ENCODE measurements around the gene ATE1.
A peak's percentile ranks its signal among the peaks of the same experiment; 100 is the strongest.
"Not testable (repeated sequence)": the region's sequence is repeated elsewhere in the genome, so short reads cannot be mapped to it uniquely, and the experiment has no call there.

ATE1 gene

GRCh38 chr10:121927841-121928527 lies at the start of gene ATE1:
TSS of gene ATE1 (minus strand) at chr10:121928031. CDS start at chr10:121927949, 82 bp downstream.
- peak; percentile 83 to 87 for DNase-seq

GRCh38 chr10:121976607-121977006 lies 48.8 kb upstream of the ATE1 start:
- DNase-seq = no peak

GRCh38 chr10:121975295-121976086 lies 47.7 kb upstream of the ATE1 start:
- no peak for DNase-seq

GRCh38 chr10:121974535-121975294 lies 46.9 kb upstream of the ATE1 start, which contains the start of gene NSMCE4A:
TSS of gene NSMCE4A (minus strand) at chr10:121975217. CDS start at chr10:121975165, 52 bp downstream.
- DNase-seq = peak; percentile 63 to 78

GRCh38 chr10:121974019-121974534 lies 46.2 kb upstream of the ATE1 start:
- DNase-seq = no peak

- DNase-seq = not testable (repeated sequence)
Observed at GRCh38 chr10:121969086-121969485, 41.3 kb upstream of the ATE1 start.

DNA sequence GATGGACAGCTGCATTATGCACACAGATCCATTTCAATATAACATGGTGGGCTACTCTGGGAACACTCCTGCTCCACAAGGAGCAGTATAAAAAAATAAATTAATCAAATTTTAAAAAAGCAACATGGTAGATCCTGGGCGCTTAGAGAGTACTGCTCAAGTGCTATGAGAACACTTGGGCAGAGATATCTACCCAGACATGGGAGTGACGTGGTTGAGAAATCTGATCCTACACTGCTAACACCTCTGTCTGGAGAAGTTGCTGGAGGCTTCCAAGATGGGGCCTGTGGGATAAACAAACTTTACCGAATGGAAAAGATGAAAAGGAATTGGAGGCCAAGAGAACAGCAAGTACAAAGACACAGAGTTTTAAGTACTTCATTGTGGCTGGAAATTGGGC lies 38.2 kb upstream of the ATE1 start:
- DNase-seq = no peak

DNA sequence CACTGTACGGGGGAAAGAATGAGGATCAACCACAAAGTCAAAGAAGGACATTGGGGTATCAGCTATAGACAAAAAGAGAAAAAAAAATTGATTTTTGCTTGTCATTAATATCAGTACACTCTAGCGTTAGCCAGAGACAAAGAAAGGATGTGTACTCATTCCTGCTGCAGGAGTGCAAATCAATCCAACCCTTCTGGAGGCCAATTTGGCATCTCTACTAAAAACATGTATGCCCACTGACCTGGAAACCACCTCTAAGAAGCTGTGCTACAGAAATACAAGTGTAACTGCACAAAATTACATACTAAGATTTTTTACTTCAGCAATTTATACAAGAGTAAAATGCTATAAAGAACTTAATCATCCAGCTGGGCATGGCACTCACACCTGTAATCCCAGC lies 33.6 kb upstream of the ATE1 start:
- no peak for DNase-seq

DNA sequence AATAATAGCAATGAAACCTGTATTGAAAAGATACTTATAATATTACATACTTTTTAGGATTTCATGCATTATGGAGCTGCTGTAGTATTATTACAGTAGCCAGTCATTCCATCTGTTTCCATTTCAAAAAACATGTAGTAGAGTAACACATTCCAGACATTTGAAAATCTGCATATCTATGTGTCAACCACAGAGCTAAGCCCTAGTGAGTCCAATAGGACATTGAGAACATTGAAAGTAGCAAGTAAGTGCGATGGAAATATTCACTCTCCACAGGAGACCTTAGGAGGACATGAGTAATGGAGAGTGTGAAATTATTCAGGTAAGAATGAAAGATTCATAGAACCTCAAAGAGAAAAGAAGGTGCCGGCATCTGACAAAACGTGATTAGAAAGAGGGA lies 31.8 kb upstream of the ATE1 start:
- no peak for DNase-seq

GRCh38 chr10:121956111-121957061 lies 28.6 kb upstream of the ATE1 start:
- DNase-seq = no peak

GRCh38 chr10:121952226-121952625 lies 24.4 kb upstream of the ATE1 start:
- no peak for DNase-seq

DNA sequence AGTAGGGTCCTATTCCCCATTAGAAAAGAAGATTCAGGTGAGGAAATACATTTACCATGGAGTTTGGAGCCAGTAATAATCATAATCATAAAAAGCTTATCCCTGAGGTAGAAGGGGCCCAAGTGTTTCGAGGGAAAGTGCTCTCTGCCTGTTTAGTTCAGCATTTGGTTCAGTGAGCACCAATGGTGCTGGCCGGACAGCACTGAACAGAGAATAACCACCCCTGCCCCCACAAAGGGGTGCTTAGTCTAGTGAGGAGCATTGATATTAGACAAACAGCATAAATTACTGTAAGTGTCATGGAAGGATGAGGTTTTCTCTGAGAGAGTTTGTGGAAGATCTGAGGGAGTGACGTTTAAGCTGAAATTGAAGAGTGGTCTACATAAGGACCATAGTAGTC lies 21.6 kb upstream of the ATE1 start:
- DNase-seq = no peak

DNA sequence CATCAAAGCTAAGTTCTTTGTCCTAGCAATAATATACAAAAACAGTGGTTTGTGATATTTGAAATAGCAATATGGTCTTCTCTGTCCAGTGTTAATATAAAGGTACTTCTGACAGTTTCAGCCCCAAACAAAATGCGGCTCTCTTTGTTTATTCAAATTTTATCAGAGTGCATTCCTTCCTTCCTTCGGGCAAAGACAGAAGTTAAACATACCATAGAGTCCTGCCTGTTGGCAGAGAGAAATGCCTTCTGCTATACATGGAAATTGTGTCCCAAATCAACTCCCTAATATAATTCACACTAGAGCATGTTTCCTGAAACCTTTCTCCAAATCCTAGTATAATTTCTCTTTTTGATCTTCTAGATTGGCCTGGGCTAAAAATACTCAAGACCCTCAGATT lies 21.2 kb upstream of the ATE1 start:
- no peak for DNase-seq

DNA sequence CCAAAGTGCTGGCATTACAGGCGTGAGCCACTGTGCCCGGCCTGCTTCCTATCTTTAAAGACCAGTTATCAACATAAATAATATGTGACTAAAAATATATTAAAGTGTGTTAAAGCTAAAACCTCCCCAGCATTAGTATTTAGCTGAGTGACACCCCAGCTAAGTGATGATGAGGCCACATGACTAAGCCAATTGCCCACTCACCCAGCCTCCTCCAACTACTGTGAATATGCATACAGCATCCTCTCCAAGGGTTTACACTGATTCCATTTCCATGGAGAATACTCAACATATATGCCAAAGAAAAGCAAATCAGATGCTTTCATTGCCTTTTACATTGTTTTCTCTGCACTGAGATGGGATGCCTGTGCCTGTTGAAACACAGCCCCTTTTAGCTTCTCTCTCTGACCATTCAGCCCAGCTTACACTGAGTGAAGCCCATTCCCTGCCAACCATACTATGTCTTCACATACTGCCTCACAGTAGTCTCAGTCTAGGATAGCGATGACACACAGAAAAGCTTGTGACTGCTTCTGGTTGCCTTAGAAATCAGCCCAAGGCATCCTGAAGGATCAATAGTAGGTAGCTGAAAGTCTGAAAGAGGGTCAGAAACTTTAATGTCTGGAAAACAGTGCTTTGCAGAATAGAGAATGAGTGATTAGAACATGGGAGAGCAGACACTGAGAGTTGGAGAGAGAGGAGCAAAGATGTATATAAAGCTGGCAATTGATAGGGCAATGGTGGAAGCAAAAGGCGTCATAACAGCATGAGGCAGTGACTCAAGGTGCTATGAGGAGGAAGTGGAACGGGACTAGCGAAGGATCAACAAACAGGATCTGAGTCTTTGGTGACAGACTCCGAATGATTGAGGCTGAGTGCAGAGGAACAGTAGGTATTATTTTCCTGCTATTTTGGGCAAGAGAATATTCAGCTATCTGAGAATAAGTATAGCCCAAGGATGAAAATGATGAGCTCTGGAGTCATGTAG lies 19.8 kb upstream of the ATE1 start:
- no peak for DNase-seq

- DNase-seq = no peak
Observed at GRCh38 chr10:121942749-121943416, 15.1 kb upstream of the ATE1 start.

- DNase-seq = no peak
Observed at GRCh38 chr10:121941532-121941931, 13.7 kb upstream of the ATE1 start.

GRCh38 chr10:121936295-121936694 lies 8.5 kb upstream of the ATE1 start:
- DNase-seq = no peak

DNA sequence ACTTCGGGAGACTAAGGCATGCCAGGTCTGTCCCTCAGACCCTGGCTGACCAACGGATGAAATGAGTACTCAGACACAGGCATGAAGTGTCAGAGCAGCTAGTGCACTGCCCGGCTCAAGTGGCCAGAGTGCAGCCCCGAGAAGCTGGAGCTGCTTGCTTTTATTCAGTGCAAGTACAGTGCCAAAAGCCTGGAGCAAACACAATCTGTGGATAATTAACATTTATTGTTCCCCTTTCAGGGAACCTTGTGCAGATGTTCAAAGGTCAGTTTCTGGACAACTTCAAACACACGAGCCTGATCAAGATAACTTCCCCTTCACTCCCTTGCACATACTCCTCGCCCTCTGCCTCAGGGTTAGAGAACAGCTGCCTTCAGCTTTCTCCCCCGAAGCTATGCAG lies 7.9 kb upstream of the ATE1 start:
- no peak for DNase-seq

GRCh38 chr10:121930268-121931085 lies 2.6 kb upstream of the ATE1 start:
- not testable (repeated sequence) for DNase-seq

Measured in CD4-positive, alpha-beta T cell treated with Interferon alpha-2 for 1 hour (primary cell).